GM12865 (cell line): ENCODE data around the gene FAM171A1.
A peak's percentile ranks its signal among the peaks of the same experiment; 100 is the strongest.

Source experiments
- DNase-seq: peaks from one replicate; pipeline ENCODE4 v3.0.0; 2010; ENCODE audit warnings: low read depth
- H3K4me3 ChIP-seq: 2 replicates; pipeline ENCODE4 v1.5.1; 2011; ENCODE audit warnings: mild to moderate bottlenecking, low read depth, low read length, control low read depth
- TF ChIP-seq, protein P1 (sequence below): IDR thresholded peaks from 2 replicates; pipeline ENCODE4 v1.5.1; 2011; ENCODE audit warnings: low read length, control low read depth, low read depth, inconsistent platforms; ENCODE audit not compliant: insufficient read depth; ENCODE audit errors: missing control alignments

The FAM171A1 gene

DNA sequence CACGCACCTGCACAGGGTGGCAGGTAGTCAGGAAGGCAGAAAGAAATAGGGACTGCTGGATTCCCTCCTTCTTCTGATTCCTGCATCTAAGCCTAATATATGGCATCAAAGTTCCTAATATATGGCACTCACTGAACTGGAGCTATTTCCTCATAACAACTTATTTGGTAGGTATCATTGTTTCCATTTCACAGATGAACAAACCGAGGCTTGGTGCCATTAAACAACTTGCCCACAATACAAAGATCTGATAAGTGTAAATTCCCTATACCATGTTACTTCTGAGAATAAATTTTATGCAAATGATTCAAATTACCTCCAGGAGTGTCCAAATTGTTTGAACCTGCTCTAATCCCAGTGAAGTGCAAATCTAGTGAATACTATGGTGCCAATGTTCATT is 2.1 kb upstream of the FAM171A1 start:
- no peak for DNase-seq
- TF ChIP-seq, protein P1, sequence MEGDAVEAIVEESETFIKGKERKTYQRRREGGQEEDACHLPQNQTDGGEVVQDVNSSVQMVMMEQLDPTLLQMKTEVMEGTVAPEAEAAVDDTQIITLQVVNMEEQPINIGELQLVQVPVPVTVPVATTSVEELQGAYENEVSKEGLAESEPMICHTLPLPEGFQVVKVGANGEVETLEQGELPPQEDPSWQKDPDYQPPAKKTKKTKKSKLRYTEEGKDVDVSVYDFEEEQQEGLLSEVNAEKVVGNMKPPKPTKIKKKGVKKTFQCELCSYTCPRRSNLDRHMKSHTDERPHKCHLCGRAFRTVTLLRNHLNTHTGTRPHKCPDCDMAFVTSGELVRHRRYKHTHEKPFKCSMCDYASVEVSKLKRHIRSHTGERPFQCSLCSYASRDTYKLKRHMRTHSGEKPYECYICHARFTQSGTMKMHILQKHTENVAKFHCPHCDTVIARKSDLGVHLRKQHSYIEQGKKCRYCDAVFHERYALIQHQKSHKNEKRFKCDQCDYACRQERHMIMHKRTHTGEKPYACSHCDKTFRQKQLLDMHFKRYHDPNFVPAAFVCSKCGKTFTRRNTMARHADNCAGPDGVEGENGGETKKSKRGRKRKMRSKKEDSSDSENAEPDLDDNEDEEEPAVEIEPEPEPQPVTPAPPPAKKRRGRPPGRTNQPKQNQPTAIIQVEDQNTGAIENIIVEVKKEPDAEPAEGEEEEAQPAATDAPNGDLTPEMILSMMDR = no peak

DNA sequence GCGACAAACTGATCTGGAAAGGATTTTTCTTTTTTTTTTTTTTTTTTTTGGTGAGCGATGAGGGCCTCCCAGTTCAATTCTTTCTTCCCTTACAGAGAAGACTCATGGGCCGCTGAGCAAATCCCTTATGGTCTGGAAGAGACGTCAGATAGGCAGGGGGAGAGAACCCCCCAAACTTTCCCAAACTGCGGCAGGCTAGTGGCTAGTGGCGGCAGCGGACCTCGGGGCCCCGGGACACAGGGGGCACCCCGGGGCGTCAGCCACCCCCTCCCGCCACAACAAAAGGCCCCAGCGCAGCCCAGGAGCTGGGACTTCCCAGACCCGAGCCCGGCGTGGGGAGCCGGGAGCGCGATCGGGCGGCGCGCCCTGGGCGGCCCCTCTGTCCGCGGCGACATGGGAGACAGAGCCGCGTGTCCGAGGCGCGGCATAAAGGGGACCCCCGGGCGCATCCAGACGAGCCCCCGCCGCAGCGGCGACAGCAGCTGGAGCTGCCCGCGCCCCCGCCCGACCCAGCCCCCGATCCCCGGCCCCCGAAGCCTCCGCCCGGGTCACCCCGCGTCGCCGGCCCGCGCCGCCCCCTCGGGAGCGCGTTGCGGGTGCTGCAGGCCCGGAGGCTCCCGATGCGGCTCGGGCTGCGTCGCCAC is 755 bp downstream of the FAM171A1 start:
- peak; percentile 20 for DNase-seq
- H3K4me3 ChIP-seq = peak overlapping the region; percentile 50
- TF ChIP-seq, protein P1 = no peak

More for the DNA sequence above, 2.1 kb upstream of the FAM171A1 start:
- no peak overlapping the region for H3K4me3 ChIP-seq

DNA sequence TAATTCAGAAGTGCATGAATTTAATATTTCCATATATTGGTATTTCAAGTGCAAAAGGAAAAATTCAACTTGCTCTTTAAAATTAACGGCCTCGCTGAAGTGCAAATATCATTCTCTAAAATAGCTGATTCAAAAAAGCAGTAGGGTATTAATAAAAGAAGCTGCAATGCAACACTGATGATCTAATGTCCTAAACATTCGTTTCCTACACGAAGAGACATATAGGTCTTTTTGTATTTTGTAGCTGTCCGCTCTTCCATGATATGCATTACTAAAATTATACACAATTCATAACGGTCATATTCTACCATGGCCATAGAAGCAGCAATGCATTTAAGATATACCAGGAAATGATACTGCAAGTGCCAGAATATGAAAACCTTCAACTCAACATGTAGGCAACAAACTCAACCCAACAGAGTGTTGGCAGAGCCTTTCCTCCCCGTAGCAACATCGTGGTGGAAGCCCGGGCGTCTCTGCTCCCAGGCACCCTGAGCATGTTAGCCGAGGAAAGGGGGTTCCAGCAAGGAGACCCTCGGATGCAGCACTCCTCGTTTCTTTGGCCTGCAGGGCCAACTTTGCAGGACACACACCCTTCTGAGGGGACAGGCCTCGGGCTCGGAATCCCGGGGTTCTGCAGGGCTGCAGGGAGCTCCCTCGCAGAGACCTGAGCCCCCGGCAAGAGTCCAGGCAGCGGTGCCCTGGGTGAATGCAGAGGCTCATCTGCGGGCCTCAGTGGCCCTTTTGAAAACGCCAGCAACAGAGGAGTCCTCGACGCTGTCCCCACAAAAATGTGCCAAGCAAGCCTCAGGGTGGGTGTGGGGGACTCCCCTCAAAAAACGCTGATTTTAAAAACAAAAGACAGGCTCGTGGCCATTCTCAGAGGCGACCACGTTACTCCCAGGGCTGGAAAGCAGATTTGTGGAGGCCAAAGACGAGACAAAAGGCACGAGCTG is 1.6 kb downstream of the FAM171A1 start:
- no peak for DNase-seq
- TF ChIP-seq, protein P1 = no peak
- H3K4me3 ChIP-seq = peak overlapping the region; percentile 50

DNA sequence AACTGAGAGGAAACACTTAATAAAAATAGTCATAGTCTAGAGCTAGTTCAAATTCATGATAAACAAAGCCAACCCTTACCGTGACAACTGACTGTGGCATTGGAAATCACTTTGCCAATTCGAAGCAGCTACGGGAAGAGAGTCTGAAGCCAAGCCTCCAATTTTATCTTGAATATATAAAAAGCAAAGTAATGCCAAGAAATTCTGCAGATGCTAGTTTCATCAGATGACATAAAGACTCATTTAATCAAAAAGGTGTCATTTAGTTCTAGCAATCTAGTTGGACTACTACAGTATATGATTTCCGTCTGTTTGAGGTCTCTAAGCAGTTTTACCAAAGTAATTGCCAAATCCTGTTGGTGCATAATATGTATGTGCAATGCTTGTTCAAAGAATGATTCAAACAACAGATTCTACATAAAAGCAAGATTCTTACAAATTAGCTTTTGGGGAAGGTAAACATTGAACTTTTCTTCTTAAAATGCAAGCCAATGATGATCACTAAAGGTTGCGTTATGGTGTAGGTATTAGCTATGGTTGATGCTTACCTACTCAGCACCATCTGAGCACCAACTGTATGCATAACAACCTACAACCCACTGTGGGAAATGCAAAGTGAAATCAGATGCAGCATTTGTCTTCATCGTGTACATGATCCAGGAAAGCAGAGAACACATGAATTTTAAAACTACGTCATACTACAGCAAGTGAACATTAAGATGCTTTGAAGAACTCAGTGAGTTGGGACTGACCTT is 2.8 kb downstream of the FAM171A1 start:
- TF ChIP-seq, protein P1 = no peak
- H3K4me3 ChIP-seq = no peak overlapping the region
- no peak for DNase-seq

DNA sequence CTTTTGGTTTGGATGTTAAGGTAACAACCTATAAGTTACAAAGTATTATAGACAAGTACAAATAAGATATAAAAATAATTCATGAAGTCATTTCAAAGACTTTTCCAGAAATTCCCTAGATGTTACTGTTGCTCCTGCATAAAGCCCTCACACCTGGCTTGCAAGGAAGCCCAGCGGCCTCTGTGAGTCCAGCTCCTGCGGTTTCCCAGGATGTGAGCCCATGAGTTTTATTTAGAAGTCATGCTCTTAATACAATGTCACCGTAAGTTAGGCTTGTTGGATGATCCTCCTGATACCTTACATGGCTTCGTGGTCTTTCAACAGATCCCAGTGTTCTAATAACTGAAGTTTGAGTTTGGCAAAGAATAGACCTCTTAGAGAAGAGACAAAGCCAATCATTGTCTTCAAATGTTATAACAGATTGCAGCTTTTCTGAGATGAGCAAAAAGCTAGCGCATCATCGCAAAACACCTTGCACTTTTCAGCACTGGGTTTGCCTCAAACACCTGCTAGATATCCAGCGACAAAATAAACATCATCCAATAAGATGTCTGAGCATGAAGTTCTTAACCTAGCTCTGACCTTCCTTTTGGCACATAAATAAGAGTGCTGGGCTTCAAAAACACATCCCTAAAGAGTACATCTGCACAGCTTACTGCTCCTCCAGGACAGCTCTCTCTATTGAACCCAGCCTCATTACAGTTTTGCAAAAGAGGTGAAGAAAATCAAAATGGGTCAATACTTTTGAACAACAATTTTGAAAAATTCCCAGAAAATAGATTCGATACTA is 3.6 kb downstream of the FAM171A1 start:
- DNase-seq = no peak
- H3K4me3 ChIP-seq = no peak overlapping the region
- TF ChIP-seq, protein P1 = no peak

DNA sequence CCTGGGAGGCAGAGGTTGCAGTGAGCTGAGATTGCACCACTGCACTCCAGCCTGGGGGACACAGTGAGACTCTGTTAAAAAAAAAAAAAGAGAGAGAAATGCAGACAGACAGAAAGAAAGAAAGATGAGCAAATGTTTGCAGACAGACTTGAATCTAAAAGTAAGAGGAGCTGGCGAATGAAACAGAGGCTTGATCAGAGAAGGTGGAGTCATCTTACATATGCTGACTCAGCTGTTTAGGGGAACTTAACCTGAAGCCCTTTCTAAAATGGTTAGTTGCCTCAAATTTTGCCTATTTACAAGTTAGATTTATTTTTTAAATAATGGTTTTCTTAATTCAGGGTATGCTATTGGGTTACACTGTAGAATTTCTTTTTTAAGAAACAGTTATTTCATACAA is 5.4 kb downstream of the FAM171A1 start:
- H3K4me3 ChIP-seq = no peak overlapping the region
- TF ChIP-seq, protein P1 = no peak
- no peak for DNase-seq
